NK-92 (cell line): ENCODE measurements around the gene TCF15.
"Not testable (repeated sequence)": the region's sequence is repeated elsewhere in the genome, so short reads cannot be mapped to it uniquely, and the experiment has no call there.

Experiments
- DNase-seq: peaks from one replicate; lab custom pipeline; 2025; ENCODE audit not compliant: unreplicated experiment; lab: John Stamatoyannopoulos, UW

The TCF15 gene

DNA sequence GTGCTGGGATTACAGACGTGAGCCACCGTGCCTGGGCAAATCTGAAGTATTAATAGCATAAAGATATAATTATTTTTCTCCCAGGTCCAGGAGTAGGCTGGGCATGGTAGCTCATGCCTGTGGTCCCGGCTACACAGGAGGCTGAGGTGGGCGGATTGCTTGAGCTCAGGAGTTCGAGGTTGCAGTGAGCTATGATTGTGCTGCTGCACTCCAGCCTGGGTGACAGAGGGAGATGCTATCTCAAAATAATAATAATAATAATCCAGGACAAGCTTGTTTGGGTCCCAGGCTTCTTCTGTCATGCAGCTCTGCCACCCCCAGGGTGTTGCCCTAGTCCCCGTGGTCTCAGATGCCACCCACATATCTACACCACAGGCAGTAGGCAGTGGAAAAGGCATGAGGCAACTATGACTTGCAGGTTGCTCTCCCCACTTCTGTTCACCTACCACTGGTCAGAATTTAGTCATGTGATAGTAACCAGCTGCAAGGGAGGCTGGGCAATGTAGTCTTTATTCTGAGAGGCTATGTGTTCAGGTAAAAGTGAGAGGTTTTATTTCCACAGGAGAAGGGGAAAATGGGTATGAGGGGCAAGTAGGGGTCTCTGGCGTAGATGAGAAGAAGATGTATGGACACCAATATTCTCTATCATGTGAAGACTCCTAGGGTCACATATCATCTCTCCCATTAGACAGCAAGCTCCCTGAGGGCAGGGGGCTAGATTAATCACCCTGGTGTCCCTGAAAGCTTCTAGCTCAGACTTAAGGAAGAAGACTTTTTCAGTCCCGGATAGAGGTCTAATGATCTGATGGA is 25.7 kb downstream of the TCF15 start:
- no peak for DNase-seq

DNA sequence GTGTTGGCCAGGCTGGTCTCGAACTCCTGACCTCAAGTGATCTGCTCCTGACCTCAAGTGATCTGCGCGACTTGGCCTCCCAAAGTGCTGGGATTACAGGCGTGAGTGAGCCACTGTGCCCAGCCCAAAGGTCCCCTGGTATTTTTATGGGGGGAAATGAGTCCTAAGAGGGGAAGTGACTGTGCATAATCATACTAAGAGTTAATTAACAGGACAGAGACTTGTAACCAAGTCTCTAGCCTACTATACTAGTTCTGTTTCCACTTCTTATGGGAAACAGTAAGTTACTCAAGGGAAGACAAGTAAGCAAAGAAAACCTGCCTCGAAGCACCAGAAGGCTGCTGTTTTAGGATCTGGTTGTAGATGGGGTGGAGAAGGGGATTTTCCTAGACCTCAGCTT is 27.9 kb downstream of the TCF15 start:
- no peak for DNase-seq

DNA sequence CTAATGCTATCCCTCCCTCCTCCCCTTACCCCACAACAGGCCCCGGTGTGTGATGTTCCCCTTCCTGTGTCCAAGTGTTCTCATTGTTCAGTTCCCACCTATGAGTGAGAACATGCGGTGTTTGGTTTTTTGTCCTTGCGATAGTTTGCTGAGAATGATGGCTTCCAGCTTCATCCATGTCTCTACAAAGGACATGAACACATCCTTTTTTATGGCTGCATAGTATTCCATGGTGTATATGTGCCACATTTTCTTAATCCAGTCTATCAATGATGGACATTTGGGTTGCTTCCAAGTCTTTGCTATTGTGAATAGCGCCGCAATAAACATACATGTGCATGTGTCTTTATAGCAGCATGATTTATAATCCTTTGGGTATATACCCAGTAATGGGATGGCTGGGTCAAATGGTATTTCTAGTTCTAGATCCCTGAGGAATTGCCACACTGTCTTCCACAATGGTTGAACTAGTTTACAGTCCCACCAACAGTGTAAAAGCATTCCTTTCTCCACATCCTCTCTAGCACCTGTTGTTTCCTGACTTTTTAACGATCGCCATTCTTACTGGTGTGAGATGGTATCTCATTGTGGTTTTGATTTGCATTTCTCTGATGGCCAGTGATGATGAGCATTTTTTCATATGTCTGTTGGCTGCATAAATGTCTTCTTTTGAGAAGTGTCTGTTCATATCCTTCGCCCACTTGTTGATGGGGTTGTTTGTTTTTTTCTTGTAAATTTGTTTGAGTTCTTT is 31.0 kb downstream of the TCF15 start:
- DNase-seq = not testable (repeated sequence)

DNA sequence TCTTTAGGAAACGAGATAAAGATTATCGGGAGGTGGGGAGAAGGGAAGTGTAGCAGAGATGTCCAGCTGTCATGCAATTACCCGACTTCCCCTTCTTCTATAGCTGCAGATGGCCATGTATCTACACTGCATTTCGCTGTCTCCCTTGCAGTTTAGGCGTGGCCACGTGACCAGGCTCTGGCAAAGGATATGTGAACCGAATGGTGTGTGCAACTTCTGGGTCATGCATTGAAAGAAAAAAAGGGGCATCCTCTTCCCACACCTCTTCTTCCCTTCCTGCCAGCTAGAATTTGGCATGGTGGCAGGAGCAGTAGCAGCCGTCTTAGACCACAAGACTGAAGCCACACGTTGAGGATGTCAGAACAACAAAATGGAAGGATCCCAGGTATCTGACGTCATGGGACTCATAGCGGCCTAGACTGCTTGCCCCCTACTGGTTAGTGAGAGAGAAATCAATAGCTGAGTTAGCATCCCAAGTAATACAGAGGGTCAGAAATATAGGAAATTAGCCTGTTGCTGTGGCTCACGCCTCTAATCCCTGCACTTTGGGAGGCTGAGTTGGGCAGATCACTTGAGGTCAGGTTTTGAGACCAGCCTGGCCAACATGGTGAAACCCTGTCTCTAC is 32.8 kb downstream of the TCF15 start:
- DNase-seq = no peak

DNA sequence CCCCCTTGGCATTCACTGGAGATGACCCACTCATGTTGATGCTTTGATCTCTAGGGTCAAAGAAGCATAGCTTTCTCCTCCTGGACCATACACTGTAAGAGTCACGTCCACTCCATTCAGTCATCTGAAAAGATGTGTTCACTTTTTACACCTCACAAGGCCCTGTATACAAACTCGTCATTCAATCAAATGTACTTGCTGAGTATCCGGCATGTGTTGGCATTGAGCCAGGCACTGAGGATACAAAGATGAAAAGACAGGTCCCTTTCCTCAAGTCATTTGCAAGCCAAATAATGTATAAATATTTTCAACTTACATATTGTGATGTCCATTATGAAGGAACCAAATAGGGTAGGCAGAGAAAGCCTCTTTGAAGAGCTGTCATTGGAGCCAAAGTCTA is 34.0 kb downstream of the TCF15 start:
- no peak for DNase-seq

DNA sequence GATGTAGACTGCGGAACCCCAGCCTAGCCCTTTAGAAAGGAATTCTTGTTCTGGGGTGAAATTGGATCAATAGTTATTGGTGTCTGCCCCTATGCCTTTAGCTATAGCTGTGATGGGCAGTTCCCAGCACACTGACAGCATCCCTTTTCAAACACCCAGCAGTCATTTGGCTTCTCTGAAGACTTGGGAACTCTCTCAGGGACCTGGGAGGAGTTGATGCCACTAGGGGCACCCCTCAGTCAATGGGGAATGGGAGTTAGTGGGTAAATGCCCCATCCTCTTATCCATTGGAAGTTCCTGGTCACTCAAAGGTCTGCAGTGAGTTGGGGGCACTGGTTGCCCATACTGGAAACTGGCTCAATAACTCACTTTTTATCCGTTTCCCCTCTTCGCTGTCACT is 34.9 kb downstream of the TCF15 start:
- no peak for DNase-seq

DNA sequence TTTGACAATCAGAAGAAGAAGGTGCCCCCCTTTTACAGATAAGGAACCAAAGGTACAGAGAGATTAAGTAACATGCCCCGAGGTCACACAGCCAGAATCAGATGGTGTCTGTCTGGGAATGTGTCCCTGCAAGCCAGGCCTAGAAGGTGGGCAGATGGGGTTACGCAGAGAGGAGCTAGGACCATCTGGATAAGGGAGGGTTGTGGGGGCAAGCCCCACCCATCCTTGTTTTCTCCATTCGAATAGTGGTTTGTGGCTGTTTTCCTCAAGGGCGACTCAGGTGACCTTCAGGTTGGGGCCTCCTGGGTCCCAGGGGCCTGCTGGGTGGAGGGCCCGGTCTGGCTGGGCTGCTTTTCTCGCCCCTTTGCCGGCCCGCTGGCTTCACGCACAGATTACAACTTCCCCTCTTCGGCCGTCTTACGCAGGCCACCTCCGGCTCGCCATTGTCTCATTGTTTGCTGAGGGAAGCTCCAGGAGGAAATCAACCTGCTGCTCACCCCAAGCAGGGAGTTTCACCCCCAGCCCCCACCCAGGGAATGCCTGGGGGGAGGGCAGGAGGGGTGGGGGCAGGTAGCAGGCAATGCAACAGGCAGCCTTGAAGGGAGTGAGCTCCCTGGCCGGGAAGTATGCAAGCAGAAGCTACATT is 35.7 kb downstream of the TCF15 start:
- no peak for DNase-seq

DNA sequence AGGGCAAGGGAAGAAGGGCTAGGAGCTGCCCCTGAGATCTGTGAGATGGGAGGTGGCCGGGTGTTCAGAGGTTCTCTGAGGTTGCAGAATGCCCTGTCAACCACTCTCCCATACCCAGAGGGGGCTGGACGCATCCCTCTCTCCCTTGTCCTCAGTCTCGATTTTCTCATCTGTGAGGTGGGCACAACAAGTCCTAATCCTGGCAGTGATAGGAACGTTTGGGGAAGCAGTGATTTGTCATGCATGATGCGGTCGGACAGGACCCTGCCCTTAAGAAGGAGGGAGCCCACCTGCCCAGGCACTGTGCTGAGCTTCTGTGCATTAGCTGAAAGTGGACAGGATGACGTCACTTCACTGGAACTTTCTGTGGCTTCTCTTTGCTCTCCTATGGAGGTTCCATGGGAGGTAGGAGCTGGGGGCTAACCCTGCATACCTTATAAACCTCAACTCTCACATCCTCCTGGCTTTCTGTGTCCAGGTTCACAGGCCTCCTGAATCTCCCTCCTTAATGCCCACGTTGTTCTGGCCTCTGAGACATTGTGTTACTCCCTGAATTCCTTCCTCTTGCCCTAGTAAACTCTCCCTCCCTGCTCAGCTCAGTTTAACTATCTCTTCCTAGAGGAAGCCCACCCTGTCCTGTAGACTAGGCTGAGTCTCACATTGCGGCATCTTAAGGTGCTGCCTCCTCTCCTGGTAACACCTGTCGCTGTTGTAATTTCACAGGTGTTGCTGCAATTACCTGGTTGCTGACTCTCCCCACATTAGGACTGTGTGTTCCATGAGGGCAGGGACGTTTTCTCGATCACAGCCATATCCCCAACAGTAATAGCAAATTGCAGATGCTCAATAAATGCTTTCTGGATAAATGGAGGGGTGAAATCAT is 36.5 kb downstream of the TCF15 start:
- DNase-seq = no peak

DNA sequence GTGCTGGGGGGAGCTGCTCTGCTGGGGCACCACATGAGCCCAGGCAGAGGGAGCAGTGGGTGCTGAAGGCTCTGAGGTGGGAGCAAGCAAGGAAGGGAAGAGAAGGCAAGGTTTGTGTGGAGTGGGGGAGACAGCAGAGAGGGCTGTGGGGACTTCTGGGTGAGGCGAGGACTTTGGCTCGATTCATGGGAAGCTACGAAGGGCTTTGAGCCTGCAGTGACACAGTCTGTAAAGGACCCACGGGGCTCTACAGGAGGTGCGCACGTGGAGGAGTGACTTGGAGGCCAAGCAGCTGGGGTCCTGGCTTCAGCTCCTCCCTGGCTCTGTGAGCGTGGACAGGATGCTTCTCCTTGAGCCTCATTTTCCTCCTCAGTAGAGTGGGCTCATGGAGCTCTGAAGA is 37.4 kb downstream of the TCF15 start:
- no peak for DNase-seq

DNA sequence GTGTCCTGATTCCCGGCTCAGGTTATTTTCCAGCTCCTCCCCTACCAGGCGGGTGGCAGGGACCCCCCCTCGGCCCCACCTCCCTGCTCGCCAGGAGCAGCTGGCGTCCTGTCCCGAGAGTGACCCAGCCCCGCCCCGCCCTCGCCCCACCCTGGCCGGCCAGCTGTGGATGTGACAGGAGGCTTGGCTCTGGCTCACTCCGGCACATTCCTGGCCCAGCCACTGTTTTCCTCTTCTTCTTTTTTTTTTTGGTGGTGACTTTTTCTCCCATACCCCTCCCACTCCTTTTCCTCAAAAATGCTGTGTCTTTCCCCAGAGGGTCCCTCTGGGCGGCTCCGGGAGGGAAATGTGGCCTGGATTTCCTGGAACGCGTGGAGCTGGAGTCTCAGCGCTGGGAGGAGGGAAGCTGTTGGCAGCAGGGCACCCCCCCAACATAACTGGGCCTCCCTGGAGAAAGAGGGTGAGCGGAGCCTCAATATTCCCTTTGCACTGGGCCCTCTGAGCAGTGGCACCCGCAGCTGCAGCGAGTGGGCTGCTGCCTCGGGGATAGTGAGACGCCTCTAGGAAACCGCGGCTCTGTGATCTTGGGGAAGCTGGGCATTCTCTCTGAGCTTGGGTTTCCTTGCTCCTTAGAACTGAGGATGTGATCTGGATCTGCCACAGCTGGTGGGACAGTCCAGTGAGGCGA is 38.2 kb downstream of the TCF15 start:
- no peak for DNase-seq

DNA sequence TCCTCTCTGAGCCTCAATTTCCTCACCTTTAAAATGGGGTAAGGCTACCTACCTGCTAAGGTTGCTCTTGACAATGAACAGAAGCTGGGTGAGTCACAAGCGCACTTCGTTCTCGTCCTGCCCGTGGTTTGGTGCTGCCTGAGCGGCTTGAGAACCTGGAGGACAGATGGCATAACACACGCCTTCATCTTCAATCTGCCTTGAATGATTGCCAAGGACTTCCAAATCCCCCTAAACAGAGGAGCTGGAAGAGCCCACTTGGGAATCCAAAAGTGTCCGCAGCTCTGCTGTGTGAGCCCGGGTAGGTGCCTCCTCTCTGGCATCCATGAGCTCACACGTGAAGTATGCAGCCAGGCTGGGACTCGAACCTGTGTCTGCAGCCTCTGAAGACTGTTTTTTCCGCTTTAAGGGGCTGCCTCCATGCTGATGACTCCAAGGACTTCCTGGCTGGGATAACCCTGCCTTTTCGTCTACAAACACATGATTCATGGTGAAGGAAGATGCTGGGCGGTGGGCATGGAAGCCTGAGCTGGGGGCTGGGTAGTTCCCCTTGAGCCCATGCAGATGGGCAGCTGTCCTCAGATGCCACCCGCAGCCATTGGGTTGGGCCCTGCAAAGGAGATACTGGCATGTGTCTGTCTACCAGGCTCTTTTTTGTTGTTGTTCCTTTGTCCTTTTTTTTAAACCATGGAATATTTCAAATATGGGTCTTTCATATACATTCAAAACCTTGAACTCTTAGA is 41.3 kb downstream of the TCF15 start:
- DNase-seq = no peak

DNA sequence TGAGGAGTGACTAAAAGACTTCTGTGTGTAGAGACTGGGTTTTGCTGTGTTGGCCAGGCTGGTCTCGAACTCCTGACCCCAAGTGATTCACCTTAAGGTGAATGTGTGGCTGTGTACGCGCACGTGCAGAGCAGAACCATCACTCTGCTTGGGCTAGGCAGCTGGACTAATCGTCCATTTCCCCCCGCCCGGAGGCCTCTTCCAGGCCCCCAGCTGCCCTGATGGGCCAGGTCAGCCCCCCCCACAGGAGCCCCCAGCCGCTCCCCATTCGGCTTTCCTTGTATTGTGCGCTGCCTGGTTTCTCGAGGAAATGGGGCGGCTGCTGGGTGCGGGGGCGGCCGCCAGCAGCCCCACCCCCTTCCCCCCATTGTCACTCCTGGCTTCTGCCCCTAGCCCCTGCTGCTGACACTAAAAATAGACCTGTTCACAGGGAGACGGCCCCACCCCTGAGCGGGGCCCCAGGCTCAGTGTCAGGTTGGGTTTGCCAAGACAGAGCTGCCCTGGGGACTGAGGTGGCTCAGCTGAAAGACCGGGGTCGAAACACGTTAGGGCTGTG is 41.9 kb downstream of the TCF15 start:
- DNase-seq = no peak

DNA sequence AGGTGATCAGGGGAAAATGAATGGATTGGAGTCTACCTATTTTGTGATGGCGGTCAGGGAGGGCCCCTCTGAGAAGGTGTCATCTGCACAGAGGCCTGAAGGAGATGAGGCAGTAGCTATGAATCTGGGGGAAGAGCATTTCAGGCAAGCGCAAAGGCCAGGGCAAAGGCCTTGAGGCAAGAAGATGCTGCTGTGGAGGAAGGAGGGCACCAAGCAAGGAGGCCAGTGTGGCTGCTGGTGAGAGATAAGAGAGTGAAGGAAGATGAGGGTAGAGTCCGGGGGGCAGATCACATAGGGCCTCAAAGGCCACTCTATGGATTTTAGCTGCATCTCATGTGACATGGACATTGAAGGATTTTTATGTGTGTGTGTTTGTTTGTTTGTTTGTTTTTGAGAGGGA is 45.9 kb downstream of the TCF15 start:
- no peak for DNase-seq

DNA sequence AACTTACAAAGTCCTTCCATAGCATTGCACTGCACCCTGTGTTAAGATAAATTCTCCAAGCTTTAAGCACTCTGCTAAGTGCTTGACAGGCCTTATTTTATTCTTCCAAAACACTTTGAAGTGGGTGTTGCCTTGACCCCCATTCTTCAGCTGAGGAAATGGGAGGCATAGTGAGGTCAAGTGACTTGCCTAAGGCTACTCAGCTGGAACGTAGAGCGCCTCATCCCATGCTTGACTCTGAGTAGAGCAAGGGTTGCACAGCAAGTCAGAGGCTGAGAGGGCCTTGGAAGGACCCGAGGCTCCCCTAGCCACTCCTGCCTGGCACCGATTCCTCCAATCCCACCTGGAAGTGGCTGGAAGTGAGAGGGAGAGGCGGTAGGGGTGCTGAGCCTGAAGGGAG is 46.9 kb downstream of the TCF15 start:
- no peak for DNase-seq

DNA sequence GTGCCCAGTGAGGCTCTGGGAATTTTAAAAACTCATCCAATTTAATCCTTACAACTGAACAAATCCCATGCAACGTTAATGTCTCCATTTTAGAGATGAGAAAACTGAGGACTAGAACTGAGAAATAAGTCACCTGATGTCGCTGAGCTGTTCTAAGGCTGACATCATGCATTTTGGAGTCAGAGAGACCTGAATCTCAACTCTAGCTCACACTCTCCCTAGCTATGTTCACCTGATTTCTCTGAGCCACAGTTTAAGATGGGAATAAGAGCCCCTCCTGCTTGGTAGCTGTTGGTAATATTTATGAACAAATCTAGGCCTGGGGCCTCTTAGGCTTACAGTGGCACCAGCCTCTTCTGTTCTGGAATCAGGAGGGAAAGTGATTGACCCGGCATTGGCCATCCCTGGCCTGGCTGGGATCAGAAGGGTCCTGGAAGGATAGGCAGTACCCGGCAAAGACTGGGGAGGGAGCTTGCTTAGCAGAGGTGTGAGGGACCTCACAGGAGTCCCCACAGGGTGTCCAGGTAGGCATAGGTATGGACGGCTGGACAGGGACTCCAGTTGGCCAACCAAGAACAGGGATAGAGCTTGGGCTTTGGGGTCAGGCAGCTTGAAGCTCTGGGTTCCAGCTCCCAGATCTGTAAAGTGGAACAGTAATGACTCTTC is 47.7 kb downstream of the TCF15 start:
- no peak for DNase-seq

DNA sequence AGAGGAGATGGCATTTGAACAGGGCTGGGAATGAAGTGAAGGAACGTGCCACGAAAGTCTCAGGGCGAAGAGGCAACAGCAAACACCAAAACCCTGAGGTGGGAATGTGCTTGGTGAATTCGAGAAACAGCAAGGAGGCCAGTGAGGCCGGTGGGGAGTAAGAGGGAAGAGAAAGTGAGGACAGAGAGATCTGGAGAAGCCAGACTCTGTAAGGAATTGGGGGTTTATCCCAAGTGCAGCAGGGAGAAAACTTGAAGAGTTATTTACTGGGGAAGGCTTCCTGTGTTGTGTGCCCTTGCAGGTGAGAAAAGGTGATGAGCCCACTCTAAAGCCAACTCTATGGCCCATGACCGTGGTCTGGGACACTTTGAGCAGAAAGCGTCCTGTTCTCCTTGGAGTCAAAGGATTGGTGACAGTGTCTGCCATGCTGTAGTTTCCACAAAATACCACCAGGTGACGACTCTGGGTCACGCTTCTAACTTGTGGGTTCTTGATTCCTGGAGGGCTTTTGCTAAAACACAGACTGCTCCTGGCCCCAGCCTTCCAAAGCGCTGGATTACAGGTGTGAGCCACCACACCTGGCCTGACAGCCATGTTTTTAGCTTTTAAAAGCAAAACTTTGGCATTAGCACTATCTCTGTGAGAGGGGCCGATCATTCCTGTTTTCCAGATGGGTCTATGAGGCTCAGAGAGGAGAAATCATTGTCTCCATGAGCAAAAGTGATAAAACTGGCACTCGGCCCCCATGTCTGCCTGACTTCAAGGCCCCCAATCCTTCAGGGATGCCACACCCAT is 48.5 kb downstream of the TCF15 start:
- no peak for DNase-seq

DNA sequence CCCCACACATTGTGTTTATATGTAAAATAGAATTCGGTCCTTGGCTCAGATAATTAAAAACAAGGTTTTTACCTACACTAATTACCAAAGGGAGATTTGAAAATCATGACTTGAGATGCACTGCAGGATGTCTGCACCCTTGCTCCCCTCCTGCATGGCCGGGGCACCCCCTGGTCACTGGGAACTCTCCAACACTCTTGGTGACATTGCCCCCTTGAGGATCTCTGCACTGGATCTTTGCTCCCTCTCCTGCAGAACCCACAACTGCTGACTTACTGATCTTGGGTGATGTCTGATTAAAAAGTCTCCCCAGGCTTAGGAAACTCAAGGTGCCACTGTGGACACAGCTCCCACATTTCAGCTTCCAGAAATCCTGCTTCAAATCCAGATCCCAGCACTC is 49.4 kb downstream of the TCF15 start:
- no peak for DNase-seq

DNA sequence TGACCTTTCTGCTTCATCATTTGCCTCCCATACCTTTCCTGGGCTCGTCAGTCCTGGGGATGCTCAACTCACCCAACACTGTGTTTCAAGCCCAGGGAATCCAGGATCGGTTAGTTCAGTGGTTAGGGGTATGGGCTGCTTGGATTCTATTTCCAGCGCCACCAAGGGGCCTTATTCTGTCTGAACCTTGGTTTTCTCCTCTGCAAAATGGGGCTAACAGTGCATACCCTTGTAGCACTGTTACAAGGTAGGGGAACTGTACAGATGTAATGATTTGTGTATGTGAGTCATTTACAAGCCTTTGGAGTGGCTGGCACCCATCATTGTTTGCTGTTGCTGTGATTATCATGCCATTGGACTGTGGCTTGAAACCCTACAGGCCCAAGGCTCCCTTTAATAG is 52.0 kb downstream of the TCF15 start:
- DNase-seq = no peak
